Cardiac muscle cell (in vitro differentiated cells and primary cell): ENCODE measurements around the gene RAPGEF1. TPM values are rescaled to one million over a fixed set of nuclear protein-coding genes. Genes with fewer than 3 reads are reported as not detected.
"Not testable (repeated sequence)": the region's sequence is repeated elsewhere in the genome, so short reads cannot be mapped to it uniquely, and the experiment has no call there.

Source experiments
- DNase-seq, 2 donors: peaks; one replicate each; pipeline versions ENCODE4 v3.0.0 to v3.0.0-alpha.2; 2010 to 2017; ENCODE audit warnings: low read depth in 1 of 2, low spot score in 1 of 2
- H3K27ac ChIP-seq: fragments of 200-600 bp; sonication (generic); 2 replicates; pipeline ENCODE4 v1.5.1; 2016
- H3K27me3 ChIP-seq: fragments of 200-600 bp; sonication (generic); 2 replicates; pipeline ENCODE4 v1.6.0; 2016; ENCODE audit warnings: control low read depth
- H3K36me3 ChIP-seq: fragments of 200-600 bp; sonication (generic); 2 replicates; pipeline ENCODE4 v1.5.1; 2016; ENCODE audit warnings: control low read depth
- H3K4me1 ChIP-seq: fragments of 200-600 bp; sonication (generic); 2 replicates; pipeline ENCODE4 v1.8.1; 2017; ENCODE audit warnings: low read depth, mild to moderate bottlenecking, mixed run types
- H3K4me3 ChIP-seq: fragments of 200-600 bp; sonication (generic); 2 replicates; pipeline ENCODE4 v1.5.1; 2016; ENCODE audit warnings: mild to moderate bottlenecking
- H3K9me3 ChIP-seq: fragments of 200-600 bp; sonication (generic); 2 replicates; pipeline ENCODE4 v1.5.1; 2017; ENCODE audit warnings: low read depth, mild to moderate bottlenecking, control low read depth
- polyA plus RNA-seq: library from polyadenylated mRNA; unstranded; fragments of >200 nt; fragmentation: Nextera tagmentation; extraction: Ambion mirVana; gene quantifications from 2 replicates; pipeline ENCODE4 v1.2.1, GENCODE V29; 2016
- total RNA-seq: library from RNA; depleted of rRNA; stranded (reverse); fragments of >200 nt; gene quantifications from 2 replicates; pipeline ENCODE4 v1.2.3, GENCODE V29; 2016
- TF ChIP-seq, protein P1 (sequence below): IDR thresholded peaks from 2 replicates; pipeline ENCODE4 v1.5.1; 2012; ENCODE audit warnings: low read depth, mild to moderate bottlenecking, low read length

Gene RAPGEF1
- total and polyA plus RNA-seq, 2 experiments from 2014 or later = 42.1 to 51.1 TPM

DNA sequence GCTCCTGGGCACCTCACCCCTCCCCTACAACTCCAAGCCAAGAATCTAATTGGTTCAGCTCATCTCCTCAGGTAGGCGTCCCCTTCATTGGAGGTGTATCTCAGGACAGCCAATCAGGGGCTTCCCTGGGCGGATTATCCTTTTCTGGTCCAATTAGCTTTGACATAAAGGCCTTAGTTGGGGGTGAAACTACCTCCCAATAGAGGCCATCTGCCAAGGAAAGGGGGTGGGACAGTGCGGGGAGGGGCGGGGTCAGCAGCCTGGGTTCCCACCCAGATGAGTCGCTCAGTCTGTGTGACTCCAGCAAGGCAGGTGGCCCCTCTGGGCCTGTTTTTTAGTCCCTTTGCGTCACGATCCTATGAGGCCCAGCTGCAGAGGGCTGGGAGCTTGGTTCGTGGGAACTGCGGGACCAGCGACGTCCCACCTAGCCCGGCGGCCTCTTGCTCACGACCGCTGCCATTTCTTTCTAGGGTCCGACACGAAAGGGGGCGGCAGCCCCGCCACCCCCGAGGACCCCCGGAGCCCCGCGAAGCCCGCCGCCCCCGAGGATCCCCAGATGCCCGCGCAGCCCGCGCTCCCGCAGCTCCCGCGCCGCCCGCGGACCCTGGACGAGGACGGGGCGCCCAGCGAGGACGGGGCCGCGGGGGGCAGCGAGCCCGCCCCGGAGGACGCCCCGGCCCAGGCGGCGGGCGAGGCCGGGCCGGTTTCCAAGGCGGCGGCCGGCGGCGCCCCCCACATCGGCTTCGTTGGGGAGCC, 185.6 kb downstream of the RAPGEF1 start:
- TF ChIP-seq, protein P1, sequence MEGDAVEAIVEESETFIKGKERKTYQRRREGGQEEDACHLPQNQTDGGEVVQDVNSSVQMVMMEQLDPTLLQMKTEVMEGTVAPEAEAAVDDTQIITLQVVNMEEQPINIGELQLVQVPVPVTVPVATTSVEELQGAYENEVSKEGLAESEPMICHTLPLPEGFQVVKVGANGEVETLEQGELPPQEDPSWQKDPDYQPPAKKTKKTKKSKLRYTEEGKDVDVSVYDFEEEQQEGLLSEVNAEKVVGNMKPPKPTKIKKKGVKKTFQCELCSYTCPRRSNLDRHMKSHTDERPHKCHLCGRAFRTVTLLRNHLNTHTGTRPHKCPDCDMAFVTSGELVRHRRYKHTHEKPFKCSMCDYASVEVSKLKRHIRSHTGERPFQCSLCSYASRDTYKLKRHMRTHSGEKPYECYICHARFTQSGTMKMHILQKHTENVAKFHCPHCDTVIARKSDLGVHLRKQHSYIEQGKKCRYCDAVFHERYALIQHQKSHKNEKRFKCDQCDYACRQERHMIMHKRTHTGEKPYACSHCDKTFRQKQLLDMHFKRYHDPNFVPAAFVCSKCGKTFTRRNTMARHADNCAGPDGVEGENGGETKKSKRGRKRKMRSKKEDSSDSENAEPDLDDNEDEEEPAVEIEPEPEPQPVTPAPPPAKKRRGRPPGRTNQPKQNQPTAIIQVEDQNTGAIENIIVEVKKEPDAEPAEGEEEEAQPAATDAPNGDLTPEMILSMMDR = no peak
- Histone ChIP-seq H3K4me1 (no peaks in the 10 kb centered on the region), H3K9me3 (no peaks in the 10 kb centered on the region), H3K27me3 (peaks cover 31% of the 10 kb centered on the region), H3K36me3 (no peaks in the 10 kb centered on the region), H3K4me3 (no peak overlapping the region), H3K27ac (no peak overlapping the region)
- no peak for DNase-seq

DNA sequence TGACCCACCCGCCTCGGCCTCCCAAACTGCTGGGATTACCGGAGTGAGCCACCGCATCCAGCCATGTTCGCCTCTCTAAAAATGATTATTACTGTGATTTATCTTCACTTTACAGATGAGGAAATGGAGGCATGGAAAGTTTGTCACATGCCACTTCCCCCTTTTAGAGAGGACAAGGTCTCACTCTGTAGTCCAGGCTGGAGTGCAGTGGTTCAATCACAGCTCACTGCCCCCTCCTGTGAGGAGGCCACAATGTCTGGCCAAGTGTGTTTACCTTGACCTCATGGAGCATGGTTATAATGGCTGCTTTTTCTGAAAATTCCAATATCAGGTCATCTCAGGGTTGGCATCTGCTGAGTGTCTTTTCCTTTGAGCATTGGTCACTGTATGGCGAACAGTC, 187.8 kb downstream of the RAPGEF1 start:
- H3K27me3 ChIP-seq = peaks cover 32% of the 10 kb centered on the region
- no peaks in the 10 kb centered on the region for H3K36me3 ChIP-seq
- H3K27ac ChIP-seq = no peak overlapping the region
- no peaks in the 10 kb centered on the region for H3K9me3 ChIP-seq
- H3K4me3 ChIP-seq = no peak overlapping the region
- no peak for DNase-seq
- TF ChIP-seq, protein P1 = no peak
- H3K4me1 ChIP-seq = no peaks in the 10 kb centered on the region

DNA sequence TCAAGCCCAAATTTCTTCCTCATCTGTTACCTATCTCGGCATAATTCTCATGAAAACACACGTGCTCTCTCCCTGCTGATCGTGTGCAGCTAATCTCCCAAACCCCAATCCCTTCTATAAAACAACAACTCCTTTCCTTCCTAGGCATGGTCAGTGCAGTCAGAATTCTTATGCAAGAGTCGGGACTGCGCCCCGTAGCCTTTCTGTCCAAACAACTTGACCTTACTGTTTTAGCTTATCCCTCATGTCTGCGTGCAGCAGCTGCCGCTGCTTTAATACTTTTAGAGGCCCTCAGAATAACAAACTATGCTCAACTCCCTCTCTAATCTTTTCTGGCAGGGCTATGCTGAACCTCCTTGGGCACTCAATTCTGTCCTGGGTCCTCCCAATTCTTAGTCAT, 189.4 kb downstream of the RAPGEF1 start:
- not testable (repeated sequence) for H3K36me3 ChIP-seq, H3K9me3 ChIP-seq, H3K4me1 ChIP-seq, H3K27ac ChIP-seq, DNase-seq, H3K4me3 ChIP-seq
- H3K27me3 ChIP-seq = peaks cover 38% of the 10 kb centered on the region

DNA sequence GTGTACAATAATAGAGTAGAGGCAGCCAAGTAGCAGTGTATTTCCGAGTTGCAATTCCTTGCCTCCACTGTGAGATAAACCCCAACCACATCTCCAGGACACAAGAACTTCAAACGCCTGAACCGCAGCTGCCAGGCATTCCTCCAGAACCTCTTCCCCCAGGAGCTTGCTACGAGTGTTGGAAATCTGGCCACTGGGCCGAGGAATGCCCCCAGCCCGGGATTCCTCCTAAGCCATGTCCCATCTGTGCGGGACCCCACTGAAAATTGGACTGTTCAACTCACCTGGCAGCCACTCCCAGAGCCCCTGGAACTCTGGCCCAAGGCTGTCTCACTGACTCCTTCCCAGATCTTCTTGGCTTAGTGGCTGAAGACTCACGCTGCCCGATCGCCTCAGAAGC, 190.7 kb downstream of the RAPGEF1 start:
- peaks cover 31% of the 10 kb centered on the region for H3K27me3 ChIP-seq
- not testable (repeated sequence) for H3K9me3 ChIP-seq, DNase-seq, H3K36me3 ChIP-seq, H3K4me1 ChIP-seq, H3K27ac ChIP-seq, H3K4me3 ChIP-seq

DNA sequence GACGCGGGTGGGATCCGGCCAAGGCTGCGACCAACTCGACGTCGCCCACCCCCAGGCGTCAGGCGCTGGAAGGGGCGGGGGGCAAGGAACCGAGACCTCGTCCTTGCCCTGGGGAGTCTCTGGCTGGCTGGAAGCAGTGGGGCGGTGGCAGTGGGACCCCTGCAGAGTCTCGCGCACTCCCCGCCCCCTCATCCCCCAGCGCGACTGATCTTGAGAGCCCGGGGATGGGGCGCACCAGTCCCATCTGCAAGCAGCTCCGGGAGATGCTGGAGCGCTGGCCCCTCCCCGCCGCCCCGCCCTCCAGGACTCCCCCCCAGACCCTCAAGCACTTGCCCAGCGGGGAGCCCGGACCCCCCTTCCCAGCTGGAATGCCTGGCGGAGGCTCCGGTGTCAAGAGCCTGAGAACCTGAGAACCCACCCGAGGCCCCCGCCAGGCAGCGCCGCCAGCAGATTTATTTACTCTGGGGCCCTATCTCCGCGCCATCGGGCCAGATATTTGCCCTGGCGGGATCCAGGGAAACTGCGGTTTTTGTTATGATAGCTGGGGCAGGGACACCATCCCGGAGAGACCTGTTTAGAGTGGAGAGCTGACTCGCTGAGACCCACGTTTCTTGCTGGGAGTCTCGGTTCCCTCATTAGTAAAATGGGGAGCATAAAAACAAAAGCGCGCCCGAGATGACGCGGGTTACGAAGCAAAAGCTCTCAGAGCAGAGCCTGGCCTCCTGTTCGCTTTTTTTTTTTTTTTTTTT, 193.4 kb downstream of the RAPGEF1 start:
- peak overlapping the region; percentile 6 for H3K4me3 ChIP-seq
- H3K36me3 ChIP-seq = no peaks in the 10 kb centered on the region
- TF ChIP-seq, protein P1 = no peak
- no peaks in the 10 kb centered on the region for H3K4me1 ChIP-seq
- H3K9me3 ChIP-seq = no peaks in the 10 kb centered on the region
- peak; percentile 6 to 24 for DNase-seq
- no peak overlapping the region for H3K27ac ChIP-seq
- H3K27me3 ChIP-seq = peaks cover 22% of the 10 kb centered on the region

DNA sequence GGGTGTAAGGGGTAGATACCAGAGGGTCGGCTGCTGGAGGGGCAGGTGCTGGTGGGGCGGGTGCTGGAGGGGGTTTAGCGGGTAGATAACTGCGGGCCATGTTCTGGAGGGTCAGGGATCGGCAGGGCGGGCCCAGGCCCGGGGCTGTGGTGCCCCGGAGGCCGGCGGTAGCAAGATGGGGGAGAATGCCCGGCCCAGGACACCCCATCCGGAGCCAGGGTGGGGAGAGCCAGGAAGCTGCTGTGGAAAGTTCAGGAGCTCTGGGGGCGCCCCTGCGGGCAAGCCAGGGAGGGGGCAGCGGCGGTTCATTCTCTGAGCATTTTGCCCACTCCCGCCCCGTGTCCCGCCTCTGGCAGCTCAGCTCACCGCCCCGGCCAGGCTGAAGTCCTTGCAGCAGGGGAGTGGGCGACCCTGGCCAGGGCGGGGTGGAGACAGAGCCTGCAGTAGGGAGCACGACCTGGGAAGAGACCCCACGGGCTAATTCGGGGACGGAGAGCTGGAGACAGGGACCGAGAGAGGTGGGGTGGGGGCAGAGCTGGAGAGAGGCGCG, 194.0 kb downstream of the RAPGEF1 start:
- Histone ChIP-seq H3K27me3 (peaks cover 22% of the 10 kb centered on the region), H3K4me1 (no peaks in the 10 kb centered on the region), H3K36me3 (no peaks in the 10 kb centered on the region), H3K9me3 (no peaks in the 10 kb centered on the region), H3K27ac (no peak overlapping the region), H3K4me3 (peak overlapping the region; percentile 6)
- TF ChIP-seq, protein P1 = no peak
- DNase-seq = no peak
